Measurements from ENCODE around the gene PTPRH.

The PTPRH gene

GRCh38 chr19:55208880-55209692 is at the start of gene PTPRH:
TSS of gene PTPRH (minus strand) at chr19:55209501. CDS start at chr19:55209433, 68 bp downstream.
- DNase-seq, result no peak

- no peak for DNase-seq
Observed at GRCh38 chr19:55258476-55258827, 49.2 kb upstream of the PTPRH start.

- DNase-seq, result no peak
Observed at GRCh38 chr19:55257461-55258420, 48.4 kb upstream of the PTPRH start.

- no peak for DNase-seq
Observed at GRCh38 chr19:55256562-55257460, 47.5 kb upstream of the PTPRH start.

GRCh38 chr19:55255618-55256423 is 46.5 kb upstream of the PTPRH start:
- DNase-seq, result no peak

GRCh38 chr19:55254625-55254977 is 45.3 kb upstream of the PTPRH start:
- no peak for DNase-seq

- no peak for DNase-seq
Observed at GRCh38 chr19:55253842-55254624, 44.7 kb upstream of the PTPRH start.

- DNase-seq, result no peak
Observed at GRCh38 chr19:55252760-55253663, 43.7 kb upstream of the PTPRH start.

GRCh38 chr19:55251341-55252081 is 42.2 kb upstream of the PTPRH start:
- DNase-seq, result peak; percentile 78

- no peak for DNase-seq
Observed at GRCh38 chr19:55250262-55251036, 41.1 kb upstream of the PTPRH start.

- DNase-seq, result no peak
Observed at GRCh38 chr19:55249841-55250240, 40.5 kb upstream of the PTPRH start.

- DNase-seq, result no peak
Observed at GRCh38 chr19:55248704-55249103, 39.4 kb upstream of the PTPRH start.

- DNase-seq, result no peak
Observed at GRCh38 chr19:55248166-55248675, 38.9 kb upstream of the PTPRH start.

GRCh38 chr19:55247621-55248099 is 38.4 kb upstream of the PTPRH start:
- DNase-seq, result no peak

- DNase-seq, result no peak
Observed at GRCh38 chr19:55246462-55247451, 37.5 kb upstream of the PTPRH start.

- no peak for DNase-seq
Observed at GRCh38 chr19:55245236-55245904, 36.1 kb upstream of the PTPRH start.
